B cell (primary cell): Measurements from ENCODE around the gene SLC7A7. TPM values are rescaled to one million over a fixed set of nuclear protein-coding genes. Genes with fewer than 3 reads are reported as not detected.
"Not testable (repeated sequence)": the region's sequence is repeated elsewhere in the genome, so short reads cannot be mapped to it uniquely, and the experiment has no call there.

Experiments used
- ATAC-seq: fragments of 200-7000 bp; cut with Tn5 transposase; one replicate; pipeline ENCODE4 v1.10.0; 2021; ENCODE audit warnings: low read depth, mild to moderate bottlenecking, moderate number of reproducible peaks, moderate library complexity
- CTCF ChIA-PET: fragments of 350-600 bp; sonication (Branson Sonifier 250); formaldehyde crosslinking; loops from one replicate; lab custom pipeline; 2021; ENCODE audit warnings: antibody characterized with exemption, inconsistent platforms; lab: Charles Lee
- POLR2A ChIA-PET: fragments of 350-600 bp; sonication (Branson Sonifier 250); formaldehyde crosslinking; loops from one replicate; lab custom pipeline; 2021; ENCODE audit warnings: antibody characterized with exemption; lab: Charles Lee
- DNase-seq: peaks from one replicate; pipeline ENCODE4 v3.0.0; 2013
- H2AFZ ChIP-seq: 2 replicates; pipeline ENCODE4 v1.6.1; 2012; ENCODE audit warnings: mild to moderate bottlenecking, low read depth, low read length; ENCODE audit not compliant: insufficient read depth, poor library complexity, severe bottlenecking
- H3K27ac ChIP-seq, 2 donors: 1 replicate in 1 of 2; 2 replicates in 1 of 2; pipeline ENCODE4 v1.5.1; 2012 to 2013; ENCODE audit warnings: low read length in 2 of 2, mild to moderate bottlenecking in 2 of 2, moderate library complexity in 1 of 2
- H3K27me3 ChIP-seq, 4 experiments: fragments of 200-600 bp in 1 of 4; sonication (generic) in 1 of 4; replicated peaks in 1 of 4; 1 replicate in 2 of 4; 2 replicates in 2 of 4; pipeline versions ENCODE4 v1.6.1 to v1.7.0; 2013 to 2016; ENCODE audit warnings: low read length in 3 of 4, mild to moderate bottlenecking in 2 of 4, mixed read lengths in 1 of 4, moderate library complexity in 1 of 4; ENCODE audit not compliant: insufficient read depth in 4 of 4, control insufficient read depth in 3 of 4; ENCODE audit errors: control extremely low read depth in 1 of 4
- H3K36me3 ChIP-seq, 2 experiments: replicated peaks in 1 of 2; 1 replicate in 1 of 2; 2 replicates in 1 of 2; pipeline versions ENCODE4 v1.6.1 to v1.7.1; 2013; ENCODE audit warnings: low read length in 1 of 2; ENCODE audit not compliant: insufficient read depth in 2 of 2, control insufficient read depth in 1 of 2; ENCODE audit errors: control extremely low read depth in 1 of 2, extremely low read depth in 1 of 2
- H3K4me1 ChIP-seq, 2 donors: fragments of 200-600 bp in 1 of 2; sonication (generic) in 1 of 2; 1 replicate in 1 of 2; 2 replicates in 1 of 2; pipeline versions ENCODE4 v1.5.1 to v1.6.1; 2013 to 2017; ENCODE audit warnings: low read length in 2 of 2; ENCODE audit not compliant: control insufficient read depth in 2 of 2, insufficient read depth in 2 of 2
- H3K4me2 ChIP-seq: replicated peaks from 2 replicates; pipeline ENCODE3; 2012; ENCODE audit warnings: mild to moderate bottlenecking, low read depth, low read length; ENCODE audit not compliant: poor library complexity, severe bottlenecking
- H3K4me3 ChIP-seq, 5 experiments: fragments of 200-600 bp in 1 of 5; sonication (generic) in 1 of 5; 1 replicate in 3 of 5; 2 replicates in 2 of 5; pipeline versions ENCODE4 v1.5.1 to v1.7.0; 2011 to 2016; ENCODE audit warnings: low read length in 4 of 5, mild to moderate bottlenecking in 4 of 5, low read depth in 2 of 5, control low read depth in 1 of 5, moderate library complexity in 1 of 5; ENCODE audit not compliant: insufficient read depth in 1 of 5; ENCODE audit errors: control extremely low read depth in 1 of 5, extremely low read depth in 1 of 5
- H3K79me2 ChIP-seq: fragments of 200-600 bp; sonication (generic); one replicate; pipeline ENCODE4 v1.6.0; 2016; ENCODE audit warnings: low read length; ENCODE audit not compliant: control insufficient read depth, insufficient read depth
- H3K9ac ChIP-seq: fragments of 200-600 bp; sonication (generic); 2 replicates; pipeline ENCODE4 v1.6.1; 2017; ENCODE audit warnings: mild to moderate bottlenecking, low read length, moderate library complexity
- H3K9me3 ChIP-seq, 3 donors: one replicate each; pipeline versions ENCODE4 v1.6.1 to v1.7.1; 2013; ENCODE audit warnings: low read length in 2 of 3; ENCODE audit not compliant: control insufficient read depth in 2 of 3, insufficient read depth in 1 of 3; ENCODE audit errors: control extremely low read depth in 1 of 3
- H4K20me1 ChIP-seq: 2 replicates; pipeline ENCODE4 v1.6.0; 2012; ENCODE audit warnings: mild to moderate bottlenecking, low read length; ENCODE audit not compliant: insufficient read depth, control insufficient read depth, poor library complexity, severe bottlenecking
- H3K27ac Mint-ChIP-seq: one replicate; pipeline ENCODE4 v1.8.0; 2021; ENCODE audit warnings: mixed read lengths
- H3K27me3 Mint-ChIP-seq: one replicate; pipeline ENCODE4 v1.8.0; 2021; ENCODE audit warnings: mixed read lengths
- H3K4me1 Mint-ChIP-seq: one replicate; pipeline ENCODE4 v1.8.0; 2021; ENCODE audit warnings: mixed read lengths
- H3K4me3 Mint-ChIP-seq: one replicate; pipeline ENCODE4 v1.8.0; 2021; ENCODE audit warnings: mixed read lengths
- H3K9me3 Mint-ChIP-seq: one replicate; pipeline ENCODE4 v1.8.0; 2022; ENCODE audit warnings: mixed read lengths; ENCODE audit not compliant: insufficient read depth
- EZH2 ChIP-seq: IDR thresholded peaks from 2 replicates; pipeline ENCODE4 v1.6.1; 2012; ENCODE audit warnings: borderline replicate concordance, low read depth, mild to moderate bottlenecking, moderate library complexity, low read length; ENCODE audit not compliant: insufficient read depth, poor library complexity, severe bottlenecking
- WGBS: methylation state at CpG from one replicate; pipeline ENCODE4 v1.1.5; 2013; ENCODE audit warnings: missing lambda C conversion rate; ENCODE audit not compliant: insufficient coverage; 5-methylcytosine and 5-hydroxymethylcytosine counted together
- intact Hi-C: fragments of 100-400 bp; cut with micrococcal nuclease; formaldehyde crosslinking; loops from one replicate; pipeline ENCODE4 v1.10.0; 2022
- polyA plus RNA-seq: library from polyadenylated mRNA; depleted of rRNA; stranded (reverse); fragments of >200 nt; gene quantifications from 2 replicates; pipeline ENCODE4 v1.2.3, GENCODE V29; 2012
- total RNA-seq, 2 donors: library from RNA; stranded (reverse); fragments of 120-200 nt in 1 of 2; gene quantifications; 1 replicate in 1 of 2; 2 replicates in 1 of 2; pipeline versions ENCODE4 v1.2.3 to v1.2.4, GENCODE V29; 2013 to 2022
- TF ChIP-seq, protein P1 (sequence below): fragments of 200-600 bp; IDR thresholded peaks from one replicate; pipeline ENCODE4 v1.8.0; 2022; ENCODE audit warnings: antibody characterized with exemption, mild to moderate bottlenecking

The SLC7A7 gene
- total and polyA plus RNA-seq, 2 donors (not counting 1 experiment from before 2014, with no cell fraction given) = 33.4 to 50.0 TPM

DNA sequence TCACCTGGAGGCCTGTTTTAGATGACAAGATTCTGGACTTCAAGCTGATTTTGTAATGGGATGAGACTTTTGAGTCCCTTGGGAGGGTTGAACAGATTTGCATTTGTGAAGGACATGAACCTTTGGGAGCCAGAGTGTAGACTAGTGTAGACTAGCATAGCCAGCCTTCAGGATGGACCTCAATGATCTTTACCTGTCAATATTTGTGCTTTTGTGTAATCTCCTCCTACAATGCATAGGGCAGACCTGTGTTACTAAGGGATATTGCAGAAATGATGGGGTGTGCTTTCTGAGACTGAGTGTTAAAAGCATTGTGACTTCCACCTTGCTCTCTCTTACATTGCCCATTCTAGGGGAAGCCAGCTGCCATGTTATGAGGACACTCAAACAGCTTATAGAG, 46.4 kb upstream of the SLC7A7 start:
- intact Hi-C loops = no loop called here
- H3K27me3 ChIP-seq = peaks cover 0 to 3% (median 0%) of the 10 kb centered on the region in 4 experiments
- H3K4me3 ChIP-seq = no peak overlapping the region
- Mint-ChIP-seq H3K9me3 (no peaks in the 10 kb centered on the region), H3K27ac (no peak overlapping the region), H3K27me3 (no peaks in the 10 kb centered on the region), H3K4me1 (peaks cover 3% of the 10 kb centered on the region), H3K4me3 (no peak overlapping the region)
- no peaks in the 10 kb centered on the region for H3K36me3 ChIP-seq
- DNase-seq (no peak), ATAC-seq (no peak)
- POLR2A ChIA-PET = interaction anchor here (0.6 kb wide), 1 partner anchor 1587 kb away, joined by 5 read pairs; no protein-coding TSS in a partner anchor
- CTCF ChIA-PET = interaction anchor here (0.8 to 4.1 kb wide), 8 partner anchors 8 to 291 kb away, joined by 3 to 17 read pairs (median 6); partner anchors contain the start of gene LRP10
- peaks cover 0 to 5% (median 2%) of the 10 kb centered on the region in 3 donors for H3K9me3 ChIP-seq
- H3K4me2 ChIP-seq = no peak overlapping the region
- no peak overlapping the region for H3K27ac ChIP-seq
- H2AFZ ChIP-seq = no peak overlapping the region
- H3K9ac ChIP-seq = no peak overlapping the region
- H3K79me2 ChIP-seq = peaks cover 6% of the 10 kb centered on the region
- no peaks in the 10 kb centered on the region for H4K20me1 ChIP-seq
- no peaks in the 10 kb centered on the region for H3K4me1 ChIP-seq
- TF ChIP-seq EZH2 = no peak
- TF ChIP-seq, protein P1, sequence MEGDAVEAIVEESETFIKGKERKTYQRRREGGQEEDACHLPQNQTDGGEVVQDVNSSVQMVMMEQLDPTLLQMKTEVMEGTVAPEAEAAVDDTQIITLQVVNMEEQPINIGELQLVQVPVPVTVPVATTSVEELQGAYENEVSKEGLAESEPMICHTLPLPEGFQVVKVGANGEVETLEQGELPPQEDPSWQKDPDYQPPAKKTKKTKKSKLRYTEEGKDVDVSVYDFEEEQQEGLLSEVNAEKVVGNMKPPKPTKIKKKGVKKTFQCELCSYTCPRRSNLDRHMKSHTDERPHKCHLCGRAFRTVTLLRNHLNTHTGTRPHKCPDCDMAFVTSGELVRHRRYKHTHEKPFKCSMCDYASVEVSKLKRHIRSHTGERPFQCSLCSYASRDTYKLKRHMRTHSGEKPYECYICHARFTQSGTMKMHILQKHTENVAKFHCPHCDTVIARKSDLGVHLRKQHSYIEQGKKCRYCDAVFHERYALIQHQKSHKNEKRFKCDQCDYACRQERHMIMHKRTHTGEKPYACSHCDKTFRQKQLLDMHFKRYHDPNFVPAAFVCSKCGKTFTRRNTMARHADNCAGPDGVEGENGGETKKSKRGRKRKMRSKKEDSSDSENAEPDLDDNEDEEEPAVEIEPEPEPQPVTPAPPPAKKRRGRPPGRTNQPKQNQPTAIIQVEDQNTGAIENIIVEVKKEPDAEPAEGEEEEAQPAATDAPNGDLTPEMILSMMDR = no peak

GRCh38 chr14:22860377-22860776, 45.1 kb upstream of the SLC7A7 start:
- H3K4me3 Mint-ChIP-seq, H3K9ac ChIP-seq, ATAC-seq, H3K4me1 Mint-ChIP-seq, H3K27me3 Mint-ChIP-seq, H3K9me3 Mint-ChIP-seq, intact Hi-C loops, H3K4me2 ChIP-seq, H3K27ac ChIP-seq, H3K79me2 ChIP-seq, H3K27me3 ChIP-seq, H3K36me3 ChIP-seq, H3K4me1 ChIP-seq, H3K27ac Mint-ChIP-seq, H3K9me3 ChIP-seq, H4K20me1 ChIP-seq, H2AFZ ChIP-seq, DNase-seq, H3K4me3 ChIP-seq: not testable (repeated sequence)
- CTCF ChIA-PET = interaction anchor here (0.7 to 4.6 kb wide), 5 partner anchors 12 to 300 kb away, joined by 3 to 21 read pairs (median 9); partner anchors contain the start of gene LRP10
- POLR2A ChIA-PET = interaction anchor here (0.6 to 0.8 kb wide), 3 partner anchors 27 to 70 kb away, joined by 3 to 5 read pairs (median 4); no protein-coding TSS in a partner anchor
- 100% methylated on average over 1 of the region's 3 CpGs for WGBS
